HG02884 (cell line): ENCODE results near the gene CCDC47.
A peak's percentile ranks its signal among the peaks of the same experiment; 100 is the strongest.

Experiments used
- ATAC-seq: cut with Tn5 transposase; IDR thresholded peaks from one replicate; pipeline ENCODE4 v1.9.1; 2021; ENCODE audit warnings: mild to moderate bottlenecking, moderate library complexity; ENCODE audit not compliant: unreplicated experiment

CCDC47 gene

DNA sequence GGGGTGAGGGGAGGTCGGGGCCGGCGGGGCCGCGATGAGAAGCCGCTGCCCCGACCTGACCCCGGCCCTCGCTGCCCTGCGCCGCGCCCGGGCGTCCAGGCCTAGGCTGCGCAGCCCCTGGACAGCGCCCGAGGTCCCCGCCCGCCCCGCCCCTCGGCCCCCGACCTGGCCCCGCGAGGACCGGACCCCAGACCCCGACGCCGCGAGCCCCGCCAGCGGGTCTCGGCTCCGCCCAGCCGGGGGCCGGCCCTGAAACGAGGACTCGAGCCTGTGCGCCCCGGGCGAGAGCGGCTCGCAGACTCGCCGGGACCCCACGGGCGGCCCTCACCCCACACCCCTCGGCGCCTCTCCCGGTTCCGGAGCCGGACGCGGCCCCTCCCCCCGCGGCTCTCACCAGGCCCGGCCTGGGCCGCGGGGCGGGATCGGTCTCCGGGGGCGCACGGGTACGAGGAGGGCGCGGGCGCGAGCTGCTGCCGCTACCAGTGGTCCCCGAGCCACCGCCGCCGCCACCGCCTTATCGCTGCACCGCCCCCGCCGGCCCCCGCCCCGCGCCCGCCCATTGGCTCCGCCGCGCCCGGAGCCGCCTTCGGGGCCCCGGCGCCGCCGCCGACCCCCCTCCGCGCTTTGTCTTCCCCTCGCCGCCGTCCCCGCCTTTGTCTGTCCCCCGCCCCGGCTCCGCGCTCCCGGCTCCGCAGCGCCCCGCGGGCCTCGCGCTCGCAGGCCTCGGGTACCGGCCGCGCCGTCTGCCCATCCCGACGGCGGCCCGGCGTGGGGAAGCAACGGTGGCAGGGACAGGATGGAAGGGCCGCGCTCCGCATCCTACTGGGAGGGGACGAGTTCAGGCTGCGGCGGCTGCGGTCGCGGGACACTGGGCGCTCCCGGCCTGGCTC is 73.5 kb downstream of the CCDC47 start, which contains the start of gene LIMD2:
TSS of gene LIMD2 (minus strand) at position 488 of the 890 bp plus-strand sequence. CDS start 827 bp downstream, outside the sequence.
- ATAC-seq, result peak; percentile 6

DNA sequence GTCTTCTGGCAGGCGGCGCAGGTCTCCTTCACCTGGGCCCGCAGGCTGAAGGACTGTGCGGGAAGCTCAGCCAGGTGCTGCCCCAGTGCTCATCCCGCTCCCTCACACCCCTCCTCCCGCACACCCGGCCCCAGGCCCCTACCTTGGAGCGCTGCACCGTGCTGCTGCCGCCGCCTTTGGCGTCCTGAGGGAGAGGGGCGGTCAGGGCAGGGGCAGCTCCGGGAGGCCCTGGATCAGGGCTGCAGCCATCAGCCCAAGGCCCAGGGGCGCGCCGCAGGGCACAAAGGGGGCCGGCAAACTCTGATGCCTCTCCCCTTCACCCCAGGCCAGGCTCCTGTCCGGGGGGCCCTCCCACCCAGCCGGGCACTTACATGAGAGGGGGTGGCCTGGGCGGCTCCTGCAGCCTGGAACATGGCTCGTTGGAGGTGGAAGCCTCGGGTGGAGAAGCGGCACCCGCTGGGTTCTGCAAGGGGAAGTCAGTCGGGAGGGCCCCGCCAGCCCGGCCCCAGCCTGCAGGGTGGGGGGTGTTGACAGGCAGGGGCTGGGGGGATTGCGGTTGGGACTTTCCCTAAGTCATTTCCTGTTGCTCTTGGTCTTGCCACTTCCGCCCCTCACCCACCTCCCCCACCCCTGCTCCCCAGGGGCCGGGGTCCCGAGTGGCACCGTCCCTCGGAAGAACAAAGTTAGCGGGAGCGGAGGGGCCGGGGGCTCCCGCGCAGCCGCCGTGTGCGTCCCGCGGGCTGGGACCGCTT is 74.3 kb downstream of the CCDC47 start:
- ATAC-seq, result peak; percentile 33

DNA sequence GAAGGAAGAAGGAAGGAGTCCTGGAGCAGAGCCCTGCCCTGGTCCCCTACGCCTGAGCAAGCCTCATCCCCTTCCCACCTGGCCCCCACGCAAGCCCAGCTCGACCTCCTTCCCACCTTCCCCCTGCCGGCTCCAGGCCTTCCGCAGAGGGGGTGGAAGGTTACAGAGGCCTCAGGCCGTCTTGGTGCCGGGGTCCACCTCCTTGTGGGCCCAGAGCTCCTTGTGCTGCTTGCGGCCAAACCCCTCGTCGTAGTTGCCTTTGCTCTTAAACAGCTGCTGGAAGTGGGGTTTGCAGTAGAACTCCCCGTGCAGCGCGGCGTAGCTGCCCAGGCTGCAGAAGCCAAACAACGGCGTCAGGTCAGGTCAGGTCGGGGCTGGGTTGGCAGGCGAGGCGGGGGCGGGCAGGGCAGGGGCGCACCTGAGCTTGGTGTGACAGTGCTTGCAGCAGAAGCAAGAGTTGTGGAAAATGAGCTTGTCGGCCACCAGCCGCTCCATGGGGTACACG is 75.0 kb downstream of the CCDC47 start:
- ATAC-seq, result no peak

DNA sequence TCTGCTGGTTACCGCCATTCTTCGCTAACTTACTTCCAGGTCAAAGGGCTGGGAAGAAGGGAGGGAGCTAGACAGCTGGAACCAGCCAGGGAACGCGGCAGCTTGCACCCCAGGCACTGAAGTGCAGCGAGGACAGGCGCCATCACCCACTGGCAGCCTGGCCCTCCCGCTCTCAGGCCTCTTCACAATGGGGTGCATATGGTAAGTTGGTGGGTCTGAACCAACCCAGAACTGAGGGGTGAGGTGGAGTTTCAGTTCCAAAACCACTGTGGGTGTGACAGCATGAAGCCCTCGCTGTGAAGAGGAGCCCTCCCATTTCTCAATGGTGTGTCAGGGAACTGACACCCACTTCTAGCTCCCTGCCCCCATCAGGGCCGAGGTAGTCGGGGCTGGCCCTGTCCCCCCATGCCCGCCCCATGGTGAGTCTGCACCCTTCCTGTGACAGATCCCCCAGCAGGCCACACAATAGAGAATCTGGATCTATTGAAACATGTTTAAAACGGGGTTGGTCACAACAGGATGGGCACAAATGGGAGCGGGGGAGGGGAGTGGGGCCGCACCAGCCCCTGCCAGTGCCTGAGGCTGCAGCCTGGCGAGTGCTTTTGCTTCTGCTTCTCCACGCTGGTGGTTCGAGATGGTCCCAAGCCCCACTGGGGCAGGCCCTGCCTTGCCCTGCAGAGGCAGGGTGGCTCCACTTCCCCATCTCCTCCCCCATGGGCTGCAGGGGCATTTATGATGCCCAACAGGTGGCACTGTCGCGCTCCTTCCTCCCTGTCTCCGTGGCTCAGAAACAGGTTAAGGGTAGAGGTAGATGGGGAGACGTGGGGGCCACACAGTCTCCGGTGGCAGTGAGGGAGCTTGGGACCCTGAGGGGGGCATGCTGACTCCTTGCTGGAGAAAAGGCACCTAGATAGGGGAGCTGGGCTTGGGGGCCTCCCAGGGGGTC is 75.8 kb downstream of the CCDC47 start:
- no peak for ATAC-seq

DNA sequence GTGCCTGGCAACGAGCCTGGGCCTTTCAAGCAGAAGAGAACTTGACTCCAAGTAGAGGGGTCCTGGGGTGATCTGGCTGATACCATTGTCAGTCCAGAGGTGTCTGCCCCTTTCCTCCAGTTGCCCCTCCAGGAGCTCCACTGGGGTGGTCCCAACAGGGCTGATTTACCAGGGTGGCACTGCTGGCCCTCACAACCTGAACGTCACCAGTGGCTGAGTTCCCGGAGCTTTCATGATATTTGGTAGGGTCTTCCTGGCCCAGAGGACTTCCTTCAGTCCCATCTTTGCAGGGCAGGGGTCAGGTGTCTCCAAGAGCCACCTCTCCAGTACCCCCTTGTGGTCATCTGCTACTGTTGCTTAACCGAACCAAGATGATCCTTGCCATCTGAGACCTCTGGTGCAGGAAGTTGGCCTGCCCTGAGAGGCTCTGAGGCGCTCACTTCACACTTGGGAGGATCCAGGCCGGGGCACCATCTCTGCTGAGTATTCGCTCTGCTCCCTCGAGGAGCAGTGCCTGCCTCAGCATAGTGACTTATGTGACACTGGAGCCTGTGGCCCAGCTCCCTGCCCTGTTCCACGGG is 76.9 kb downstream of the CCDC47 start:
- ATAC-seq, result no peak

DNA sequence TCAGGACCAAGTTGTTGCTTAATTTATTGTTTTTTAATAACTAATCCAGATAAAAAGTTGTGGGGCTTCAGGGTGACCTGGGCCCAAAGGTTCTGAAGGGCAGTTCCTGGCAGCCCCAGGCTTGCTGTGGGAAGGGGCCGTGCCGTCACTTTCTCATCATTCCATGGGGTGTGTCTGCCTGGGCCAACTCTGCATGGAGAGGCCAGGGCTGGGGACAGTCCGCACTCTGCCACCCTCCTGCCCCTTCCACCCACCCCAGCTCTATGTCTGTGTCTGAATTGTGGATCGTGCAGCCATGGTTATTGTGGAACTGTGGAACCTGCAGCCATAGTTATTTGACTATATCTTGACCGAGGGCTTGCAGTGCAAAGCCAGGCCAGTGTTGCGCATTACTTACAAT is 77.5 kb downstream of the CCDC47 start:
- no peak for ATAC-seq
